K562 (cell line): ENCODE measurements around the gene RASGEF1C. TPM values are rescaled to one million over a fixed set of nuclear protein-coding genes. Genes with fewer than 3 reads are reported as not detected.

Experiments
- ATAC-seq: fragments of 200-7000 bp; cut with Tn5 transposase; 3 replicates; pipeline ENCODE4 v1.9.1; 2020; ENCODE audit warnings: moderate library complexity
- BruUV-seq: library from RNA; stranded (reverse); fragments of 400-500 nt; replicated peaks from 2 replicates; lab custom pipeline; 2021; lab: Mats Ljungman, UMichigan
- CTCF ChIA-PET: fragments of 300-600 bp; formaldehyde crosslinking; extraction: SDS; loops from one replicate; lab custom pipeline; 2021; ENCODE audit warnings: low intra/inter-chr PET ratio; lab: Yijun Ruan, JAX
- POLR2A ChIA-PET: fragments of 300-600, 350-650 bp; sonication (Branson Sonifier 250); formaldehyde crosslinking; extraction: SDS; loops from one replicate; lab custom pipeline; 2021; ENCODE audit warnings: antibody characterized with exemption, inconsistent platforms; lab: Yijun Ruan, JAX
- DNase-seq, 4 experiments: peaks; one replicate each; pipeline versions ENCODE4 v3.0.0 to v3.0.0-alpha.2; 2011 to 2018; ENCODE audit warnings: low spot score in 3 of 4, mixed read lengths in 3 of 4; ENCODE audit errors: extremely low read depth in 1 of 4
- FAIRE-seq: peaks from 2 replicates; lab custom pipeline; 2011; peaks lifted over from hg19 to GRCh38; lab: Jason Lieb, UNC
- H2AFZ ChIP-seq: 2 replicates; pipeline ENCODE4 v1.6.0; 2011; ENCODE audit warnings: low read depth, low read length, control low read depth, inconsistent platforms
- H3K27ac ChIP-seq: fragments of 200-600 bp; 3 replicates; pipeline ENCODE4 v1.8.0; 2011; ENCODE audit warnings: low read depth, mild to moderate bottlenecking, control low read depth, inconsistent platforms, low read length, moderate library complexity, mixed read lengths; ENCODE audit errors: extremely low read depth
- H3K27me3 ChIP-seq, 2 experiments: fragments of 300-600 bp in 1 of 2; 2 replicates in 1 of 2; 3 replicates in 1 of 2; pipeline versions ENCODE4 v1.6.0 to v1.8.0; 2011; ENCODE audit warnings: inconsistent platforms in 2 of 2, low read length in 2 of 2, mild to moderate bottlenecking in 1 of 2, mixed read lengths in 1 of 2, moderate library complexity in 1 of 2; ENCODE audit not compliant: control insufficient read depth in 2 of 2, insufficient read depth in 2 of 2
- H3K36me3 ChIP-seq: fragments of 300-600 bp; 3 replicates; pipeline ENCODE4 v1.8.0; 2011; ENCODE audit warnings: mild to moderate bottlenecking, low read length, inconsistent platforms; ENCODE audit not compliant: control insufficient read depth, insufficient read depth
- H3K4me1 ChIP-seq, 2 experiments: fragments of 200-600 bp in 1 of 2; replicated peaks in 1 of 2; 2 replicates in 1 of 2; 3 replicates in 1 of 2; pipeline versions ENCODE4 v1.5.1 to v1.8.0; 2011; ENCODE audit warnings: inconsistent platforms in 2 of 2, low read length in 2 of 2, mild to moderate bottlenecking in 1 of 2, mixed read lengths in 1 of 2, moderate library complexity in 1 of 2; ENCODE audit not compliant: control insufficient read depth in 2 of 2, insufficient read depth in 2 of 2
- H3K4me2 ChIP-seq: 2 replicates; pipeline ENCODE4 v1.6.1; 2011; ENCODE audit warnings: low read length, control low read depth, inconsistent platforms, mixed read lengths; ENCODE audit not compliant: insufficient read depth
- H3K4me3 ChIP-seq: fragments of 200-600 bp; sonication (generic), shearing (Covaris generic); 2 replicates; pipeline ENCODE4 v1.5.1; 2016; ENCODE audit warnings: control low read depth, inconsistent platforms
- H3K79me2 ChIP-seq: fragments of 200-600 bp; 3 replicates; pipeline ENCODE4 v1.8.0; 2011; ENCODE audit warnings: low read length, inconsistent platforms; ENCODE audit not compliant: control insufficient read depth, insufficient read depth
- H3K9ac ChIP-seq, 2 experiments: 2 replicates each; pipeline versions ENCODE4 v1.6.0 to v1.6.1; 2011; ENCODE audit warnings: low read depth in 2 of 2, low read length in 2 of 2, control low read depth in 1 of 2, inconsistent platforms in 1 of 2, mild to moderate bottlenecking in 1 of 2, mixed read lengths in 1 of 2; ENCODE audit not compliant: insufficient read depth in 1 of 2
- H3K9me1 ChIP-seq: one replicate; pipeline ENCODE4 v1.6.0; 2011; ENCODE audit warnings: inconsistent platforms, mild to moderate bottlenecking, low read length, moderate library complexity; ENCODE audit not compliant: control insufficient read depth, insufficient read depth
- H3K9me3 ChIP-seq: replicated peaks from 2 replicates; pipeline ENCODE4 v1.5.1; 2011; ENCODE audit warnings: low read depth, low read length, inconsistent platforms; ENCODE audit not compliant: control insufficient read depth, insufficient read depth
- H4K20me1 ChIP-seq: replicated peaks from 2 replicates; pipeline ENCODE4 v1.6.1; 2011; ENCODE audit warnings: low read length, inconsistent platforms, mixed read lengths; ENCODE audit not compliant: control insufficient read depth, insufficient read depth
- CHD1 ChIP-seq: fragments of 200-600 bp; sonication (generic); IDR thresholded peaks from one replicate; pipeline ENCODE4 v1.6.1; 2012; ENCODE audit warnings: mild to moderate bottlenecking, moderate library complexity, low read length, inconsistent platforms
- HDAC1 ChIP-seq, 2 experiments: fragments of 450-650 bp; IDR thresholded peaks; 2 replicates each; pipeline ENCODE4 v1.6.1; 2016 to 2017; ENCODE audit warnings: inconsistent platforms in 1 of 2, mild to moderate bottlenecking in 1 of 2, moderate library complexity in 1 of 2
- HNRNPL ChIP-seq: fragments of 200-400 bp; formaldehyde crosslinking; IDR thresholded peaks from 2 replicates; pipeline ENCODE4 v1.6.1; 2017; ENCODE audit warnings: low read depth, mild to moderate bottlenecking, low read length
- MAFK ChIP-seq: IDR thresholded peaks from 2 replicates; pipeline ENCODE4 v1.6.1; 2011; ENCODE audit warnings: low read length, improper control_type of control experiment
- PHB2 ChIP-seq: fragments of 450-650 bp; IDR thresholded peaks from 2 replicates; pipeline ENCODE4 v1.6.1; 2017; ENCODE audit warnings: low read depth
- PHTF2 ChIP-seq: fragments of 250-450 bp; sonication (Bioruptor Pico); IDR thresholded peaks from 2 replicates; pipeline ENCODE4 v1.5.0; 2021; ENCODE audit warnings: mild to moderate bottlenecking
- TCFL5 ChIP-seq: fragments of 250-450 bp; sonication (Bioruptor Pico); conservative IDR thresholded peaks from 2 replicates; pipeline ENCODE4 v1.6.1; 2021; ENCODE audit warnings: mild to moderate bottlenecking, moderate library complexity, matching md5 sums
- ZNF263 ChIP-seq: sonication (generic); formaldehyde crosslinking; IDR thresholded peaks from 2 replicates; pipeline ENCODE4 v1.8.0; 2022; ENCODE audit warnings: mild to moderate bottlenecking, missing genetic modification reagents, borderline replicate concordance
- ZNF764 ChIP-seq: fragments of 250-450 bp; sonication (Bioruptor Pico); IDR thresholded peaks from 2 replicates; pipeline ENCODE4 v1.4.0; 2020; ENCODE audit warnings: low read depth, mild to moderate bottlenecking, moderate library complexity
- WGBS: fragments of 100-300 bp; shearing (Covaris generic); methylation state at CpG from one replicate; pipeline ENCODE4 v1.1.6; 2016; ENCODE audit warnings: low coverage, mixed read lengths; ENCODE audit not compliant: insufficient coverage; ENCODE audit errors: missing lambda C conversion rate; 5-methylcytosine and 5-hydroxymethylcytosine counted together
- in situ Hi-C: fragments of 300-500 bp; cut with MboI; formaldehyde crosslinking; loops from 4 replicates; pipeline ENCODE4 v1.15.0; 2018; ENCODE audit warnings: inconsistent platforms, mixed read lengths
- intact Hi-C: fragments of 100-400 bp; cut with micrococcal nuclease; formaldehyde crosslinking; loops from 2 replicates; pipeline ENCODE4 v1.14.2; 2022
- polyA plus RNA-seq, 8 experiments: library from polyadenylated mRNA; depleted of rRNA in 4 of 8; stranded (reverse) in 5 of 8; unstranded in 3 of 8; fragments of >200 nt; fragmentation: Nextera tagmentation in 2 of 8; fragmentation: Illumina TruSeq in 1 of 8; extraction: Ambion mirVana in 2 of 8; extraction: Trizol in 1 of 8; gene quantifications; 2 replicates each; pipeline versions ENCODE4 v1.2.1 to v1.2.3, GENCODE V29; 2011 to 2014; ENCODE audit warnings: inconsistent platforms in 1 of 8, missing spikeins in 1 of 8
- total RNA-seq, 7 experiments: library from RNA; depleted of rRNA in 6 of 7; stranded (reverse); fragments of >200 nt in 6 of 7; fragmentation: Illumina TruSeq in 2 of 7; extraction: Trizol in 2 of 7; gene quantifications; 2 replicates each; pipeline versions ENCODE4 v1.2.1 to v1.2.3, GENCODE V29; 2011 to 2021; ENCODE audit warnings: low replicate concordance in 1 of 7
- TF ChIP-seq, protein P1 (sequence below): fragments of 450-650 bp; formaldehyde crosslinking; IDR thresholded peaks from 2 replicates; pipeline ENCODE4 v1.4.0; 2022; ENCODE audit warnings: mild to moderate bottlenecking, moderate library complexity

Gene RASGEF1C
- total and polyA plus RNA-seq, 9 of the 15 experiments (the other 6 are each of a cell fraction or from before 2014, with no cell fraction given) = 0.04 to 1.1 (median 0.21) TPM; not detected in 4

DNA sequence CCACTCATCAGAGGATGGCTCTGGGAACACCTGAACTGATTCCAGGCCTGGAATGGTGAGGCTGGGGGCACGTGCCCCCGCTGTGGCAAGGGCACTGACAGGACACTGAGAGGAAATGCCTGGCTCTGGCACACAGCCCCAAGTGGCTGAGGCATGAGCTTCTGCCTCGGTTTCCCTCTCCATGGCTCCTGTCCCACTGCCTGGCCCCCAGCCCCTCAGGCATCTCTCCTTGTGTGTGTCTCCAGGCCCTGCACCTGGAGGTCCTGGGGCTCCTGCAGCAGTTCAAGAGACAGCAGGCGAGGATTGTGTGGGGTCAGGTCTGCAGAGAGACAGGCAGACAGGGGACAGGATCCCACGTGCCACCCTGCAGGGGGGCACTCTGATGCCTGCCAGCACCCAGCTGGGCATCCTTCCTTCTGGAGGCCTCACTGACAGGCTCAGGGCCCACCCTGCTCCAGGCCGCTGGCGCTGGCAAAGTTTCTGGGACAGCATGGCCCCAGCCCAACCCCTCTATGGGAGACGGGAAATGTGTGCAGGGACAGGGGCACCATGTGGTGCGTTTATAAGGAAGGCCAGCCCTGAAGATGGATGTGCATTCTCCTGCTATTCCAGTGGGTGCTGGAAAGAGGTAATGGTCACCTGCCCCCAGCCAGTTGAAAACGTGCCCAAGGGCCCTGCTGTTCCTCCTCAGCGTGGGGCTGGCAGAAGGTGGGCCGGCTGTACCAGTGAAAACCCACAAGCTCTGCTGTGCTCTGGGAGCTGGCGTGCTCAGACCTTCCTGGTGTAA, 66.0 kb downstream of the RASGEF1C start:
- ChIA-PET POLR2A (no interaction called here), CTCF (no interaction called here)
- Histone ChIP-seq H3K9me1 (no peaks in the 10 kb centered on the region), H3K4me1 (no peaks in the 10 kb centered on the region), H3K4me3 (no peak overlapping the region), H3K9ac (no peak overlapping the region), H3K36me3 (no peaks in the 10 kb centered on the region), H3K79me2 (no peaks in the 10 kb centered on the region), H3K4me2 (no peak overlapping the region), H4K20me1 (no peaks in the 10 kb centered on the region), H3K9me3 (no peaks in the 10 kb centered on the region), H2AFZ (no peak overlapping the region), H3K27ac (no peak overlapping the region), H3K27me3 (peaks cover 9 to 59% of the 10 kb centered on the region in 2 experiments; a peak in 4 of 5 replicates)
- ATAC-seq (no peak), DNase-seq (no peak), FAIRE-seq (no peak)
- in situ Hi-C loops = no loop called here
- WGBS = 0% methylated on average over 12 of the region's 13 CpGs
- intact Hi-C loops = no loop called here
- TF ChIP-seq HDAC1 (IDR thresholded peaks at IDR 0.05) = no peak
- no peak for TF ChIP-seq PHTF2 (CRISPR knock-in tag)
- no peak for TF ChIP-seq TCFL5 (CRISPR knock-in tag)
- TF ChIP-seq ZNF263 (CRISPR knock-in tag) = no peak
- TF ChIP-seq ZNF764 (CRISPR knock-in tag) = no peak
- no peak for TF ChIP-seq PHB2
- no peak for TF ChIP-seq MAFK
- TF ChIP-seq CHD1 = no peak
- TF ChIP-seq, protein P1, sequence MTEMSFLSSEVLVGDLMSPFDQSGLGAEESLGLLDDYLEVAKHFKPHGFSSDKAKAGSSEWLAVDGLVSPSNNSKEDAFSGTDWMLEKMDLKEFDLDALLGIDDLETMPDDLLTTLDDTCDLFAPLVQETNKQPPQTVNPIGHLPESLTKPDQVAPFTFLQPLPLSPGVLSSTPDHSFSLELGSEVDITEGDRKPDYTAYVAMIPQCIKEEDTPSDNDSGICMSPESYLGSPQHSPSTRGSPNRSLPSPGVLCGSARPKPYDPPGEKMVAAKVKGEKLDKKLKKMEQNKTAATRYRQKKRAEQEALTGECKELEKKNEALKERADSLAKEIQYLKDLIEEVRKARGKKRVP (CRISPR knock-in tag) = no peak
- TF ChIP-seq HNRNPL = no peak
- no TSS peak for BruUV-seq
